ENCODE data around the gene SNX11. TPM values are rescaled to one million over a fixed set of nuclear protein-coding genes. Genes with fewer than 3 reads are reported as not detected.

SNX11 gene
- total and polyA plus RNA-seq, 2 of the 8 experiments (the other 6 are each of a cell fraction or from before 2014, with no cell fraction given) = 21.1 to 21.4 TPM

GRCh38 chr17:48100160-48100559 is 7.4 kb upstream of the SNX11 start:
- Histone ChIP-seq H3K79me1 (ENCODE audit: low read depth, low read length) (peaks cover 5% of the 10 kb centered on the region), H3K9ac (replicated peaks in 1 of 4; ENCODE audit: extremely low read depth in 1 of 4, low read depth in 3 of 4, low read length in 3 of 4) (peak overlapping the region in 3 of 4 experiments; percentile 77 to 80 (median 80); a peak in 4 of 7 replicates), H3K23ac (ENCODE audit: insufficient read length) (no peak overlapping the region), H3K4ac (replicated peaks; ENCODE audit: insufficient read length, low read depth, low read length) (no peak overlapping the region), H3K27me3 (replicated peaks in 1 of 4; ENCODE audit: control insufficient read depth in 3 of 4, extremely low read depth in 1 of 4, insufficient read depth in 3 of 4, low read length in 3 of 4) (no peaks in the 10 kb centered on the region), H3K4me3 (ENCODE audit: extremely low read depth in 1 of 4, insufficient read depth in 2 of 4, low read depth in 3 of 4, low read length in 4 of 4) (peak overlapping the region; percentile 74 to 94 (median 87)), H4K91ac (replicated peaks; ENCODE audit: insufficient read length, low read length) (no peak overlapping the region), H3K79me2 (ENCODE audit: control insufficient read depth in 1 of 2, insufficient read depth in 2 of 2, low read length in 2 of 2) (peaks cover 18 to 53% of the 10 kb centered on the region in 2 experiments), H2BK12ac (ENCODE audit: low read depth, low read length) (0 out of 2 replicates have a peak overlapping the region, but pooled peaks have one; percentile 12), H3K9me3 (ENCODE audit: insufficient read depth in 2 of 2, low read depth in 1 of 2, low read length in 1 of 2) (no peaks in the 10 kb centered on the region), H3K14ac (ENCODE audit: insufficient read length) (no peak overlapping the region), H3K27ac (ENCODE audit: low read depth, low read length) (0 out of 2 replicates have a peak overlapping the region, but pooled peaks have one; percentile 72), H2BK120ac (replicated peaks; ENCODE audit: low read depth, low read length) (no peak overlapping the region), H2BK20ac (ENCODE audit: low read length) (no peak overlapping the region), H2BK15ac (ENCODE audit: low read length) (no peak overlapping the region), H4K20me1 (replicated peaks in 1 of 2; ENCODE audit: control insufficient read depth in 1 of 2, insufficient read depth in 2 of 2, low read length in 2 of 2) (peaks cover 3 to 10% of the 10 kb centered on the region in 2 experiments), H3K23me2 (ENCODE audit: low read depth, low read length) (peaks cover 7% of the 10 kb centered on the region; the same call in 1 of the 2 replicates), H3K4me2 (ENCODE audit: insufficient read depth in 1 of 2, low read depth in 2 of 2, low read length in 2 of 2) (peak overlapping the region; percentile 67 to 84), H3K4me1 (replicated peaks in 1 of 4; ENCODE audit: control insufficient read depth in 3 of 4, insufficient read depth in 4 of 4, low read length in 3 of 4) (peaks cover 0 to 3% (median 0%) of the 10 kb centered on the region in 4 experiments; a peak in 1 of 7 replicates), H2AK5ac (ENCODE audit: low read depth, low read length) (no peak overlapping the region), H3K36me3 (ENCODE audit: control insufficient read depth in 2 of 4, insufficient read depth in 4 of 4, low read length in 3 of 4) (peaks cover 0 to 7% (median 2%) of the 10 kb centered on the region in 4 experiments; a peak in 2 of 8 replicates), H4K8ac (ENCODE audit: extremely low read depth, insufficient read depth, low read length) (no peak overlapping the region), H2BK5ac (ENCODE audit: low read depth, low read length) (peak overlapping the region; percentile 96; the same call in 1 of the 2 replicates), H3K56ac (replicated peaks; ENCODE audit: insufficient read length, low read depth, low read length) (peak overlapping the region; percentile 7), H4K5ac (ENCODE audit: insufficient read length, low read depth, low read length) (peak overlapping the region; percentile 51), H3K18ac (ENCODE audit: extremely low read depth, low read length) (peak overlapping the region; percentile 40; the same call in 1 of the 2 replicates), H2AFZ (ENCODE audit: low read length) (no peak overlapping the region)
- TF ChIP-seq GABPA (IDR thresholded peaks at IDR 0.05; ENCODE audit: borderline replicate concordance, insufficient read depth, low read length) = no peak
- TF ChIP-seq MAX (IDR thresholded peaks at IDR 0.05) = no peak
- TF ChIP-seq RFX5 (IDR thresholded peaks at IDR 0.05; ENCODE audit: borderline replicate concordance, low read depth, low read length) = no peak
- TF ChIP-seq KDM1A (IDR thresholded peaks at IDR 0.05; ENCODE audit: borderline replicate concordance, low read length) = no peak
- TF ChIP-seq TCF12 (IDR thresholded peaks at IDR 0.05; ENCODE audit: low read depth, low read length) = no peak
- TF ChIP-seq POU5F1 (IDR thresholded peaks at IDR 0.05; ENCODE audit: low read depth, low read length) = no peak
- TF ChIP-seq TEAD4 (IDR thresholded peaks at IDR 0.05; ENCODE audit: low read depth, low read length) = no peak
- no peak for TF ChIP-seq POLR2AphosphoS5 (IDR thresholded peaks at IDR 0.05; ENCODE audit: low read depth, low read length)
- no peak for TF ChIP-seq KDM5A (IDR thresholded peaks at IDR 0.05; ENCODE audit: low read length)
- TF ChIP-seq TAF7 (optimal IDR thresholded peaks at IDR 0.05; ENCODE audit: borderline replicate concordance, low read depth, low read length) = no peak
- TF ChIP-seq SUZ12 (IDR thresholded peaks at IDR 0.05; ENCODE audit: low read length) = no peak
- FAIRE-seq = no peak
- DNase-seq (ENCODE audit: low read depth in 1 of 2, low spot score in 2 of 2) = no peak
- ChIA-PET CTCF (ENCODE audit: partially characterized antibody) (interaction anchor here (0.6 to 7.7 kb wide), 11 partner anchors 14 to 150 kb away, joined by 3 to 58 read pairs (median 4); partner anchors contain the start of genes CDK5RAP3 and NFE2L1), POLR2A (ENCODE audit: partially characterized antibody) (interaction anchor here (0.8 to 10.9 kb wide), 21 partner anchors 9 to 347 kb away, joined by 3 to 112 read pairs (median 4); partner anchors contain the start of genes CDK5RAP3 and NFE2L1)
- 23 to 100% methylated on average over 4 to 10 of the region's 10 CpGs for WGBS, 2 experiments (ENCODE audit: extremely low coverage in 1 of 2, insufficient coverage in 1 of 2, insufficient read length in 1 of 2, insufficient replicate concordance in 2 of 2, low coverage in 1 of 2, low lambda C conversion rate in 2 of 2, missing lambda C conversion rate in 1 of 2)
